ENCODE measurements around the gene HOXD12.

HOXD12 gene

DNA sequence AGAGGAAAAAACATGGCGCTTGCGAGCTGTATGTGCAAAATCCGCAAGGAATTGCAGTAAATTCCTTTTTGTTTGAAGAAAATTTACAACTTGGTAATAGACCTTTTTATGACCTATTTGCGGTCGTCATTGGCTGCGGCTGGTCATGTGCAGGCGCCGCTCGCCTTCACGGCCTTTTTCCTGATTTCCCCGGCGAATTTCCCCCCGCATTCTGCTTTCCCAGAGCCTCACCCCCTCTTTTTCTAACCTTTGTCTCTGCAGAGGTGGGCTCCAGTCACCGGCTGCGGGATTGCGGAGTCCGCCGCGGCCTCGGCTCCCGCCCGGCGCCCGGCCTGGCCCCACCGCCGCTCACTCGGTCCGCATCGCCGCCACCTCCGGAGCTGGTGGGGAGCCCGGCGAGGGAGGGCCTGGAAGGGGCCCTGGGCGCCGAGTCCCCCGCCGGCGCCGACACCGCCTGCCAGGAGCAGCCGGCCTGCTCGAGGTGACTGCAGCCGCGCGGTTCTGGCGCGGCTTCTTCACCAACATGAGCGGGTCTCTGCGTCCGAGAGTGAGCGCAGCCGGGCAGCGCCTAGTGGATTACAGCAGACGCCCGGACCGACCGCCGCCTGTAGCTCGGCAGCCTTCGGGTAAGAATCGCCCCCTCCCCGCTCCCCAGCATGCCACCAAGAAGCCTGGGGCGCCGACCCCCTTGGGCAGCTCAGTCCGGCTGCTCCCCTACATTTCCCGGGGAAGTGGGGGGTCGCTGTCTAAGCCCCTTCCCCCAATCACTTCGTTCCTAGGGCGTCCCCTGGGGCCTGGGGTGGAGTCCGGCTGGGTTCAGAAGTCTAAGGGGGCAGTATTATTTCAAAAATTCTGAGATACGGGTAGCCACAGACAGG lies 37.0 kb downstream of the HOXD12 start:
- no peak for DNase-seq

DNA sequence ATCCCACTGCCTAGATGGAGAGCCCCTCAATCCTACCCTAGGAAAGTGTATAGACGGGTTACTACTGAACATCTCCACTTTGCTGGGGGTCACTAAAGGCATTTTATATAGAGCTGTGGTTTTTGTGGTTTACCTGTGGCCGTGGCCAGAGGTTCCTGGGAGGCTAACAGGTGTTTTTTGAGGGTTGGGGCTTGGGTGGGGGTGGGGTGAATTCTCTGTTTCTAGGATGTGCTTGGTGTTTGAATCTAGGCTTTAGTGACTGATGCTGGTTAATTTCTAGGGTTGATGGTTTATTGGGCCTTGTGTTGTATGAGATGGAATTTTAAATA lies 37.6 kb downstream of the HOXD12 start:
- DNase-seq = no peak

DNA sequence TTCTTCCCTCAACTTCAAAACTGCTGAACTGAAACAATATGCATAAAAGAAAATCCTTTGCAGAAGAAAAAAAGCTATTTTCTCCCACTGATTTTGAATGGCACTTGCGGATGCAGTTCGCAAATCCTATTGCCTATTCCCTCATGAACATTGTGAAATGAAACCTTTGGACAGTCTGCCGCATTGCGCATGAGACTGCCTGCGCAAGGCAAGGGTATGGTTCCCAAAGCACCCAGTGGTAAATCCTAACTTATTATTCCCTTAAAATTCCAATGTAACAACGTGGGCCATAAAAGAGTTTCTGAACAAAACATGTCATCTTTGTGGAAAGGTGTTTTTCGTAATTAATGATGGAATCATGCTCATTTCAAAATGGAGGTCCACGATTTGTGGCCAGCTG lies 38.3 kb downstream of the HOXD12 start:
- no peak for DNase-seq

GRCh38 chr2:176138526-176138922 lies 38.9 kb downstream of the HOXD12 start:
- no peak for DNase-seq

- no peak for DNase-seq
These were observed 39.5 kb downstream of the HOXD12 start for GRCh38 chr2:176138923-176139660.

GRCh38 chr2:176139661-176140512 lies 40.3 kb downstream of the HOXD12 start:
- peak in 1 of 2 experiments; percentile 56 for DNase-seq

DNA sequence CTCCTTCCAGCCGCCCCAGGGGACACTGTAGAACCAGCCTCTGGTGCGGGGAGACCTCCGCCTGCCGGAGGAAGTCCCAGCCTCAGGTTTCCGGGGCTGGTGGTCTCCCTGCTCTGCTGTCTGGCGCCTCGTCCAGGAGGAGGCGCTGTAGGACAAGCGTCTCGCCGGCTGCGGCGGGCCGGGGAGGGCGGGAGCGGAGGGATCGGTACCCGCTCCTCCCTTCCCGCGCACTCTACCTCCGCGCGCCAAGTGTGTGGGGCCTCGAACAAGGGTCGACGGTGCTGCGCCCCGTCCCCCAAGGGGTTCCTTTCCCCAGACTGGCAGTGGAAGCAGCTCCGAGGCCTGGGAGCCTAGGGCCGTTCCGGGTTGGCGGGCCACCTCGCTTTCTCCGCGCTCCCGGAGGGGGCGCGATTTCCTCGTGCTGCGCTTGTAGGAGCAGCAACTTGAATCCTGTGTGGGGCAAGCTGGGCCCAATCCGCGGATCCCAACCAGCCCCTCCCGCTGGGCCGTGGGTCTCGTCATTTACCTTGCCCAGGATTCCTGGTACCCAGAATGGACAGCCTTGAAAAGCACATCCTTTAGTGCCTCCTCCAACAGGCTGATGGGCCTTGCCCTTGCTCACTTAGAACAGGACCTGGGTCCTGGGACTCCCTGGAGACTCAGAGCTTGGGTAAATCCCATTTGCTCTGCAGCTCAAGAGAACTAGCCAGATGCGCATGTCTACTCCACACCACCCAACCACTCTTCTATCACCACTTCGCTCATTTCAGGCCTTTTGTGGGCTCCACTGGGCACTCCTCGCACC lies 41.1 kb downstream of the HOXD12 start:
- peak; percentile 70 to 80 for DNase-seq

DNA sequence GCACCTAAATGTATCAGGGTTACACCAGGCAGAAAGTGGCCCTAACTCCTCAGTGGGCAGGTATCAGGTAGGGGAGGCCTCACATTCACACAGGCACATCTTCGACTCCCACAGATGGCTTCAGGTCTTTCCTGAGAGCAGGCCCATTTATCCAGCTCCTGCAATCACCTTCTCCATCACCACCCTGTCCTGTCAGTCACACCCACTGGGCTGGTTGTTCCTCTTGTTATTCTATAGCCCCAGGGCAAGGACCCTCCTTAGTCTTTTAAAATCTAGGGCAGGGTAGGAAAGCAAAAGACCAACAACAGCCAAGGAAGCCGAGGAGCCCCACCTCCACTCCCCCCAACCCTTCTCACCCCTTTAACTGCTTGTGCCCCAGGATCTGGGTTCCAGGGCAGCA lies 42.7 kb downstream of the HOXD12 start:
- no peak for DNase-seq

- DNase-seq = no peak
These were observed 45.7 kb downstream of the HOXD12 start for GRCh38 chr2:176145085-176145969.

- no peak for DNase-seq
These were observed 46.5 kb downstream of the HOXD12 start for GRCh38 chr2:176146101-176146500.

DNA sequence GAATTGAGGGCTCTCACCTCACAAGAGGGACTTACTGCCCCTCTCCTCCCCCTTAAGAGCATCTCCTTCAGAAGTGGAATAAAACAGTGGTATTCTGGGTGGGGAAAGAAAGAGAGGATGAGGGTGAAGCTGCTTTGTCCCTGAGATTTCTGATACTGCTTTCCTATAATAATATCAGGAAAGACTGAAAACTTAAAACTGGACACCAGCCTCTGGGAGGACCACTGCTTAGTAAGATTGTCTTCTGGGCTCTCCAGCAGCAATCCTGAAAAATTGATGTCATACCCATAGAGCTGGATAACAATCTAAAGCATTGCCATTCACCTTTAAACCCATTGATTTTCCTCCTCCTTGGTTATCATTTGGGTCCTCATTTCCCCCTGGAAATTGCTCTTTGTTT lies 47.0 kb downstream of the HOXD12 start:
- DNase-seq = no peak

- no peak for DNase-seq
These were observed 47.7 kb downstream of the HOXD12 start for GRCh38 chr2:176147210-176147799.

DNA sequence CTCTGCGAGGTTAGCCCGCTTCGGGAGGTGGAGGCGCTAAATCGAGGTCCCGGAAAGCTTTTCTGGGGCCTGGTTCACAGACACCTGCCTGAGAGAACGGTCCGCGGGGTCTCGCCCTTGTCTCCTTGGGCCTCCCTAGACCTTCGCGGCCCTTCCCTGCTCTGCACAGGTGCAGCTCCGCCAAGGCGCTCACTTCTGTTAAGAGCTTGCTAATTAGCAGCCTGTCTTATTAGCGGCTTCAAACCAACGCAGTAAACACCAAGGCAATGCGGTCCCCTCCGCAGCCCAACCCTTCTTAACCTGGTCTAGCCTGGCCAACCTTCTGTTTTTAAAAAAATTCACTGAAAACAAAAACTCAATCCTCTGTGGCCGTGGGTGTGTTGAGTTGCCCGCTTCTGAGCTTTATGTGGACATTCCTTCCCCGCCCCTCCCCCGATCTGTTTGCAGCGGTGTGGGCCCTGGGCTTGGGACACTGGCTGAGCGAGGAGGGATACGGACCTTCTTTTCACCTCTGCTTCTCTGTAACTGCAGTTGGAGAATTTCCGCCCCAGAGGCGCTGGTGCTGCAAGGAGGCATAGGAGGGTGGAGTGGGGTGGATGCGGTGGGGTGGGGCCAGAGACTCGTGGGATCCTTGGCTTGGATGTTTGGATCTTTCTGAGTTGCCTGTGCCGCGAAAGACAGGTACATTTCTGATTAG lies 48.4 kb downstream of the HOXD12 start:
- DNase-seq = no peak

GRCh38 chr2:176148751-176149421 lies 49.3 kb downstream of the HOXD12 start:
- DNase-seq = no peak

DNA sequence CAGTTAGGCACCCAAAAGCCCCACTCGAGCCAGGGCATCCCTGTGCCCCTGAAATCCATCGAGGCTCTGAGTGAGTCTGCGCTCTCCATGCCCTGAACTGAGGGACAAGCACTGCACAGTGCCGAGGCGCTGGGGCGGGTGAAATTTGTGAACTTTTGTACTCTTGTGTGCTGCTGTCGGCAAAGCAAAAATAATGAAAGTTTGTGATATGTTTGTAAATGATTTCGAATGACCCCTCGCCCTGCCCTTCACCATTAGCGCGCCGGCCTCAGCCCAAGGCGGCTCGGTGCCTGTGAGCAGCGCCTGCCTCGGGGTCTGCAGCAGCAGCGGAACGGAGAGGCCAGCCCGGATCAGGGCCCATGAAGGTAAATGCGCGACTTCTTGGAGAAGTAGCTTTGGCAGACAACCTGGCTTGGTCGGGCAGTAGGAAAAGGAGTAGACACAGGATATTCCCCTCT lies 49.9 kb downstream of the HOXD12 start:
- DNase-seq = no peak

- no peak for DNase-seq
These were observed 50.5 kb downstream of the HOXD12 start for GRCh38 chr2:176149939-176150583.

- DNase-seq = no peak
These were observed 51.2 kb downstream of the HOXD12 start for GRCh38 chr2:176150584-176151441.

Data from Kasumi-1 (cell line).